Limb (tissue), 2 donors: ENCODE data around the gene CUBN.
"Not testable (repeated sequence)": the region's sequence is repeated elsewhere in the genome, so short reads cannot be mapped to it uniquely, and the experiment has no call there.

Experiments
- DNase-seq, 2 donors: peaks; one replicate each; pipeline ENCODE4 v3.0.0-alpha.2; 2016; ENCODE audit errors: extremely low spot score in 2 of 2

The CUBN gene

DNA sequence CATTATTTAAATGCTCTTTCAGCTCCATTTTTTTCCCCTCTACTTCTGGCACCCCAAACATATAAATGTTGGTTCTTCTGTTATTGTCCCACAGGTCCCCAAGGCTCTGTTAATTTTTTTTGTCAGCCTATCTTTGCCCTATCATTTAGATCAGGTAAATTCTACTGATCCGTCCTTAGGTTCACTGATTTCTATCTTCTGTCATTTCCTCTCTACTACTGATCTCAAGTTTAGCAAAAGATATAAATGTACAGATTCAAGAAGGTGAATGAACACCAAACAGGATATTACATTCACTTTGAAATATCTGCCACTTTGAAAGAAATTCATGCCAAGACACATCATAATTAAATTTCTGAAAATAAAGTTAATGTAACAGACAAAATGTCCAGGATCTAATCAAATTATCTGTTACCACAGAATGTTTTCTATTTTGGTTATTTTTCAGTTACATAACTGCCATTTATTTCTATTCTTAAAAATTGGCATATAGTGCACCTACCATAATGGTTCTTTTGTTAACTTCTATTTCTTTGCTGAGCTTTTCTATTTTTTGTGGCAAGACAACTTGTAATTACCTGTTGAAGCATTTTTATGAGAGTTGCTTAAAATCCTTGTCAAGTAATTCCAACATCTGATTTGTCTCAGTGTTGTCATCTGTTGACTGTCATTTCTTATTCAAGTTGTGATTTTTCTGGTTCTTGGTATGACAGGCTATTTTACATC lies 12.1 kb upstream of the CUBN start:
- DNase-seq: no peak

DNA sequence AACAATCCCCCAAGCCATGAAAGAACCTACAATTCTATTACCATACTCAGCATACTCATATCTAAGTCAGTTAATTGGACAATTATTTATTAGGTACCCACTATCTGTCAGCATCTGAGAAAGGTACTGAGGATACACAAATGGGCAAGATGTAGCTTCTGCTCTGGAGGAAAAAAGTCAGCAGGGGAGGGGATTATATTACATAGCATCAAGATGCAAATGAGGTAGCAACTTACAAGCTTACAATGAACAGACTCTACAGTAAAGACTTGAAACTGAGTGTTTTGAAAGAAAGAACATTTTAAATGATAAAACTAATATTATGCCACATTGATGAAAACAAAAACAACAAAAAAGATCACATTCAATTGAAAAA lies 10.8 kb upstream of the CUBN start:
- DNase-seq: no peak

DNA sequence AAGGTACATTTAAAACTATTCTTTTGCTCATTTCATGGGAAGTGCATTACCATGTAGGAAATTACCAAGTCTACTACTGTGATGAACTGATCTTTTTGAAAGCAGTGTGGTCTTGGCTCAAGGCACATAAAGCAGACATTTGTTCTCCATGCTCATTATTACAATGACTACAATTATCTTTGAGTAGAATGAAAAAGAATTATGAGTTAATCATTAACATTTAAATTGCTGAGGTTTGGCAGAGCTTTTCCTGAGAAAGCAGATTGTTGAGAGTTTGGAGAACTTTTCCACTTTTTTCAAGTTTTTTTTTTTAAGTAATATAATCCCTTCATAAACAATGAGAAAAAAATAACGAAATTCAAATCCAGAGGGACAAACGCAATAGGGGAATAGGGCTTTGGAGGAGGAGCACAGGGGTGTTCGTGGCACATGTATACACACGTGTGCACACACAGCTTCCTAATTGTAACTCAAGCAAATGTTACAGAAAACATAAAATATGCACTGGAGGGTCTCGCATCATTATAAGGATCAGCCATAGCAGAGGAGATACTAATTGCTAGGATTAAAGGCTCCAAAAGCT lies 8.9 kb upstream of the CUBN start:
- no peak for DNase-seq

DNA sequence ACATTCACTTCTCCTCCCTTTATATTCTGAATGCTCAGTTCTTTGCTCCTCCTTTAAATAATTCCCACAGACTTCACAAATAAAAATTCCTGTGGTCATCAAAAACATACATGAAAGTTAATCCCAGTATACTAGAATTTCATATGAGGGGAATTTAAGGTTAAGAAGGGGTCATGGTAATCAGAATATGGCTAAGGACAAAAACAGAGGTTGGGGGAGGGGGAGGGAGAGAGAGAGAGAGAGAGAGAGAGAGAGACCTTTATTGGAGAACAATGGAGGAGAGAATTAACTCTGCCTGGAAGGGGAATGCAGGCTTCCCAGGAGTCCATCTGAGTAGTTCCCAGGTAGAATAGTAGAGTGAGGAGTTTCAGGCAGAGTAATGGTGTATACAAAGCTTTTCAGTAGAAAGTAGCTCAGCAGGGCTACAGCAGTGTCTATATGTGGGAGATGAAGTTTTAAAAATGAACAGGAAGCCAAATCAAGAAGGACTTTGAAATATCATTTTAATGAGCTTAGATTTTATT lies 5.2 kb upstream of the CUBN start:
- no peak for DNase-seq

DNA sequence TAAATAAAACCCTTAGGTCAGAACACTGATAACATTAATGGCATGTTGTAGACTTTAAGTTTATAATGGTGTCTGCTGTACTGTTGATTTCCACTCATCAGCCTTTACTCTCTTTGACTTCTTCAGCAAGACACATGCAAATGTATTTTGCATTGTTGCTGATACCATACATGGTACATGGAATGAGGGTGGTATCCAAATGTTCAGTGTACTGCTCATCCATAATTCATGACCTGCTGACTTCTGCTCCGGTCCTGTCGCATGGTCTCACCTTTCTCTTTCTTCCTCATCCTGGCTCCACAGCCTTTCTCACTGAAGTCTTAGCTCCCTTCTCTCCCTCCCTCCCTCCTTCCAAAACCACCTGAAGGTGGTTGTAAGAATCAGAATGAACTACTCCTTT lies 4.7 kb upstream of the CUBN start:
- DNase-seq: no peak

DNA sequence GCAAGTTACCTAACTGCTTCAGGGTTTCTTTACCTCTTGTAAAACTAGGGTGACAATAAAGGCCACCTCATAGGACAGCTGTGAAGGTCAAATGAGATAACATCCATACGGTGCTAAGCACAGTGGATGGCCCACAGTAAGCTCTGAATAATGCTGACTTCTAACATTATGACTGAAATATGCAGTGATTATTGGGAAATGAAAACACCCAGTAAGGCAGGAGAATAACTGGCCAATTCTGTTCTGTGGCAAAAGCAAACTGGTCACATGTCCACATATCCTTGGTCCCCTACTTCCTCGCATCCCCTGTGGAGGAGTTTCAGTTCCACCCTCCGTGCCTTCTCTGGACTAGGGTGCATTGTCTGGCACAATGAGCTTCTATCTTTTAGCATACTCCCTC lies 1.4 kb downstream of the CUBN start:
- DNase-seq: no peak

DNA sequence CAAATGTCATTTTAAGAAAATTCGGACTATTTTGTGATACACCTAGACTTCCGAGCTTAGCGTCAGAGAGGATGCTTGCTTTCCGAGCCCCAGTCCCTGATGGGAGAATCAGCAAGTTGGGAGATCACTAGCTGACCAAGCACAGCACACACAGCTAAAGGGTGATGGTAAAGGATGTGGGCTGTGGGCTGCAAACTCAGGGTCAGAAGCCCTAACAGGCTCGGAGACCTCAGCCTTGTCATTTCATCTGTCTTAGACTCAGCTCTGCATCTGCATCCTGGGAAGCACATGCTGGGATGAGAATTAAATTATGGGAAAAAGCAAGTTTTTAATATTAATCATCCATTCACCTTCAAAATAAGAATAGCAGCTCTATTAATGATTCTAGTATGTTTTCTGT lies 3.3 kb downstream of the CUBN start:
- no peak for DNase-seq

DNA sequence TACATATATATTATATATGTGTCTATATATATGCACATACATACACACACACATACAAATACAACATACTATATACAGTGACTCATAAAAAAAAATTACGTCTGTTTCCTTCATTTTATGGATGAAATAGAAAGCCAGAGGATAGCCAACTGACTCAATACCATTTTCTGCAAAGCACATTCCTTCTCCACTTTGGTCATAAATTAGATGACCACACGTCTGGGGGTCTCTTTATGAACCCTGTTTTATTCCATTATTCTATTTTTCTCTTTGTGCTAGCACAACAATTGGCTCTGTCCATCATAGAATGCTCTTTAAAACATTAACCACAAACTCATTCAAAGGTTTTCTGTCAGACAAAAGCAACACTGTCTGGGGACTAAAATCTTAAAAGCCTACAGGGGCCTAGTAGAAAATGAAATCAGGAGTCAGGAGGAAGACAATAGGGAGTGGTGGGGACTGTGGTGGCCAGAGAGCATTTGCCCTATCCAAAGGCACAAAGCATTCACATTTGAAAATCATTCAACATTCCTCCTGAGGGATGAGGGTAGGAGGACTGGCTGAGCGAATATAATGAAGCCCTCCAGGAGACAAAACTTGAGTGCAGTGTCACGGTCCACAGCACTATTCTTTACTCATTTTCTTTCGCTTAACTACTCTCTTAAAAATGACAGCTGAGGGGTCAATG lies 4.3 kb downstream of the CUBN start:
- DNase-seq: no peak

DNA sequence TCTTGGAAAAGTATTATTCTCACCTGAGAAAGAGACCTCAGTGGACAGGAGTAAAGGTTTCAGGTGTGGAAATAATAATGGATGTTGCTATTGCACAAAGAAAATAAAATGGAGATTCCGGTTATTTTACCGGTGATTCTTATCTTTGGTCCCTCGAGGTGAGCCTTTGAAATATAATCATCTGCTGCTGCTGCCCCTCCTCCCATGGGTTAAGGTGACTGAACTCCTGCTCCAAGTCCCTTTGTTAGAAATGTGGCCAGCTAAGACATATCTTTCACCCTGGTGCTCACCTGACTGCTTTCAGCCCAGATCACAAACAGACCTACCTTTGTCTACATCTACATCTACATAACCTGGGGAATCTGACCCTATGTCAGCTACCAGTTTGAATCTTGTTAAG lies 5.7 kb downstream of the CUBN start:
- DNase-seq: no peak

DNA sequence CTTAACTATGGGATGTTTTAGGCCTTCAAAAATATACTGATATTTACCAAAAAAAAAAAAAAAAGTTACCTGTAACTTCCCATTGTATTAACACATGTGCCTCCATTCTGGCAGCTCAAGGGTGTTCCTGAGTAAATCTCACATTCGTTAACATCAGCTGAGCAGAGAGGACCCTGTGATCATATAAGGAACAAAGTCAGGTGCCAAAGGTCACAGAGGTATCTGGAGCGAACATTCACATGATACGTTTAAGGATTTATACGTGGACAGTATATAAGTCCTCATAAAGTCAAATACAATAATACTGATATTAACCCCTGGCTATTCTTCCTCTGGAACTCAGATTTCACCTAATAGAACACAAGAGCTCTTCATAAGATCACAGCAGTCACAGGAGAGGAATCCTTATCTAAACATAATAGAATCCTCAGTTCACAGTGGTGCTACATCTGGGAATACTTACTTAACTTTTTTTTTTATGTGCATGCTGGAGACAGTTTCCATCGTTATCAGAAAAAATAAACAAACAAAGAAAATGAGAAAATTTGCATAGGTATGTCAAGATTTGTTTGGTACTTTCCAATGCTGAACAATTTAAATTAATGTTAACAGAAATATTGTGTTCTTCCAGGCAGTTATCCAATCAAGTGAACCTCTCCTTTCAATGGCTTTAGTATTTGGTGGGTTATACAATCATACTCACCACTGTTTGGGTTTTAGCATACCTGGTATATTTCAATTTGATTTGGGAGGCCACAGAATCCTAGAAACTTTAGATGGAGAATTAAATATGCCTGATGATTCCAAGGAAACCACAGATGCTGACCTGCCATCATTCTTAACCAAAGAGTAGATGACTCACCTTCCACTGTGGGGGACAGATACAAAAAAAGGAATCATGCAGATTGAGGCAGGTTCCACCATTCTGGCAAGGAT lies 6.6 kb downstream of the CUBN start:
- DNase-seq: no peak

DNA sequence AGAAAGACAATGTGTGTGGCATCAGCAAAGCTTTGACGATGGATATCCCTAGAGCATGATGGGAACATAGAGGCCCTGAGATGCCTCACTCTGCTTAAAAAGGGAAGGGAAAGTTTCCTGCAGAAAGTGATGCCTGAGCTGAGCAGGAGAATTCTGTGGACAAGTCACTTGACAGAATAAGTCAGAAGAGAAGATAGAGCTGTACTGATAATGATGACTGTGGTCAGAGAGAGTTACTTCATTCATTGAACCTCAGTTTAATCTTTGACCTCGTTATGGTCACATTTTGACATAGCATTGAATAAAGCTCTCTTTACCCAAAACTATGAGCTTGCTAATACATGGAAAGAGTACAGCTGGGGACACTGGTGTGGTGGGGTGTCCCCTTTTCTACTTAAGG lies 7.6 kb downstream of the CUBN start:
- DNase-seq: no peak

DNA sequence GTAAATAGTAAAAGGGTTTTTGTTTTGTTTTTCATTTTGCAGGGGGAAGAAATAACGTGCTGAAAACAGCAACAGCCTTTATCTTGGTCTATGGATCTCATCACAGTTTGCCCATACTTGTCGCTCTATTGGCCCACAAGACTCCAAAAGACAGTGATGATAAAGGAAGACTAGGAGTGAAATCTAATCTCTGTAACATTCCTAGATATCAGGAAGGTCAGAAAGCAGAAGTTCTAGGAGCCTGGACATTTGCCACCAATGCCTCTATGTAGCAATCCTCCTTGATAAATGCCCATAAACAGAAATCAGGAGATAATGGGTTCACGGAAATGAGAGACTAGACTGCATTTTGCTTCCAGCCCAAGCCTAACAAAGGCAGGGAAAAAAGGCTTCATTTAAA lies 8.9 kb downstream of the CUBN start:
- DNase-seq: no peak

DNA sequence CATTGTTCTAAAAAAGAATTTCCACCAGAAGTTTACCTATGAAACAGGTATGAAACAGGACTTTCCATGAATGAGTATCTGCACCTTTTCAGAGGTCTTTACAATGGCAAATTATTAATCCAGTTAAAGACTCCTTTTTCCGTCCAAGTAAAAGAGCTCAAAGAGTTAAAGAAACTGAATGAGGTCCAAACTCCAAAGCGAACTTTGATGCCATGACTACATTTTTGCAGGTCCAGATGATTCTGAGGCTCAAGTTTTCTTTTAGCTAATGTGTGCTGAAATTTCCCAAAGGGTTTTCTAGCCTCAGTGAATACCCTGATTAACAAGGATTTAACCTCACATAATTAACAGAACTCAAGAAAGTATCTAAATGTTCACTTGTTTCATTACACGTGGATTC lies 9.8 kb downstream of the CUBN start:
- no peak for DNase-seq

DNA sequence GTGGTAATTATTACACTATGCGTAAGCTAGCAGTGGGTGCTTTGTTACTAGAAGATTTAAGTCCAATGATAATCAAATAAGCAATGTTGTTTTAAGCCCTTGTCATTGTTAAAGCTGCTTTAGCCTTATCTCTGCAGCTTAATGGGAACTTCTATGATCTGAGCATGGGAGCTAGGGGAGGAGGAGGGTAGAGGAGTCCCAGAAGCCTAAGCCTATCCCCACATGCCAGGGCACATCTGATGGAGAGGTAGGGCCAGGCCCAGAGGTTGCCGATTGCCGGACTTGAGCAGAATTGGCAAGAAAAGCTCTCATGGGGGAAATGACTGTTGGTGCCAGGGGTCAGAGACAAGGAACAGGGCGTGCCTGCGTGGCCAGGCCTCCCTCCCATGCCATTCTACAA lies 13.4 kb downstream of the CUBN start:
- no peak for DNase-seq

DNA sequence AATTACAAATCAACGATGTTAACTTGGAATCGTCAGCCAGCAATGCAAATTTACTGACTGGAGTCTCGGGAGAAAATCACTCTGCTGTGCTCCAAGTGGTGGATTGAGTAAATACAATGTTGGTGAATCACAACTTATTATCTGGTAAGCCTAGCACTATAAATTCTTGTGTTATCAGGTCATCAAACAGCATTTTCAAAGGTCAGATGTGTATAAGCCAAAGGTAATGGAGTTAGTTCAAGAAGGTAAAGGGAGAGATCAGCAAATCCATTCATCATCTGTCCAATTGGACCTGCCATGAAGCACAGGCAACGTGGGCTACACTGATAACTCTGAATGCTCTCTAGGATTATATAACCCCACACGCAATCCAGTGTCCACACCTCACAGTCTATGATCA lies 13.9 kb downstream of the CUBN start:
- no peak for DNase-seq

DNA sequence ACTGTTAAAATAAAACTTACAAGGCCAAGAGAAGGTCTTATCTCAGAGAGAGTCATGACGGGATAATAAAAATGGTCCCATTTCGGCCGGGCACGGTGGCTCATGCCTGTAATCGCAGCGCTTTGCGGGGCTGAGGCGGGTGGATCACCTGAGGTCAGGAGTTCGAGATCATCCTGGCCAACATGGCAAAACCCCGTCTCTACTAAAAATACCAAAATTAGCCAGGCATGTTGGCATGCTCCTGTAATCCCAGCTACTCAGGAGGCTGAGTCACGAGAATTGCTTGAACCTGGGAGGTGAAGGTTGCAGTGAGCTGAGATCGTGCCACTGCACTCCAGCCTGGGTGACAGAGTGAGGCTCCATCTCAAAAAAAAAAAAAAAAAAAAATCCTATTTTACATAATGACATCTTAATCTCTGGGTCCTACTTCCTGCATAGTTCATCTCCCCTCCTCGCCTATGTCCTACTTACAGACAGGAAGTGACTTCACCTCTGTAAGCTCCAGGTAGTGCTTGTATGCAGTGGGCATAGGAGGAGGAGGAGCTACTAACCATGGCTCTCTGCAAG lies 14.7 kb downstream of the CUBN start:
- not testable (repeated sequence) for DNase-seq

DNA sequence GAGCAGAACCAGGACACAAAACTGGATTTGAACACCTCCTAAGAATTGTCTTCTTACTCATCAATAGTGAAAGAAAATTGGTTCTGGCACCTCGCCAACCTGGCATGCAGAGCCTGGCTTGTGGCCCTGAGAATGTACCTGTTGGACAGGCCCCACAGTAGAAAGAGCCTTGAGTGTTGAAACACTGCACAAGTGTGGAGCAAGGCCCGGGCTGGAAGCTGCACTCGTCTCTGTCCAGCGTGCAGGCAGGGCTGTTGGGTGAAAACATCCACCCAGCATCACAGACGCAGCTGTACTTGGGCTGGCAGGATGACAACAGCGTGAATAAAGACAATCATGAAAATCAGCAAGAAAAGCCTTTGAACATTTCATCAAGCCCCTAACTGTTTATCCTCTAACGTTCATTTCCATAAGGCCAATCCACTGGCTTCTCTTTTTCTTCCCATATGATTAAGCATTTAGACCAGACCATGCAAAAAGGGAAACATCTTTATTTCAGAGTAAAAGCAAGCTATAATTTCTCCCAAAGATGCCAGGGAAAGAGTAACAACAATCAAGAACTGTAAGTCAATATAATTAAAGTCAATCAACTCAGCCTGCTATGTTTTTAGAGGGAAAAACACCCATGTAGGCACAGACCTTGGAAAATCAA lies 15.6 kb downstream of the CUBN start:
- no peak for DNase-seq

DNA sequence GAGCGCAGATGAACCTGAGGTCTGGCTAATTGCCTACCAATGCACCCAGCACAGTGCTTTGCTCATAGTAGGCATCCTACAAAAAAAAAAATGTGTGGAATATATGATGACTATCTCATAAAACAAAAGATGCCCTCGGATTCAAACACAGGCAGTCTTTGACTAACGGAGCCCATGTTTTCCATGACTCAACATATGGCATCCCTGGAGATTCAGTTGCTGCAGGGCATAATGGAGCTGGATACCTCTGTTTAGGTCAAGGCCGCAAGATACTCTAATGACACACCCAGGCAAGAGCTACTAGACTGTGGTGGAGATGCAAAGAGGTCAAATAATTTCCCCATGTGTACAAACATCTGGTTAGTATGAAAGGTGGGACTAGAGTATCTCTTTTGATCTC lies 16.3 kb downstream of the CUBN start:
- no peak for DNase-seq

DNA sequence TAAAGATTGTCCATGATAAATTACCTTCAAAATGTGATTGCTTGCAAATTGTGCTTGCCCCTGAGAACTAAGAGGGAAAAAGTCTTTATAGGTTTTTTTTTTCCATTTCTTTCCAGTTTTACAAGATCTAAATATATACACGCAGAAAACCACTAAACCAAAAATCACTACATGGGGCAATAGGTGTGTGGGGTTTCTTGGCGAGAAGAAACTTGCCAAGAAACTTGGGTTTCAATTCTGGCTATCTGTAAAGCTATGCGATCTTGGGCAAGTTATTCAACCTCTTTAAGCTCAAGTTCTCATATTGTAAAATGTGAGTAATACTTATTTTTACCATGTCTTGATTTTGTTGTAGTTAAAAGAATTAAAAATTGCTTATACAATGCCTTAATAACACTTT lies 17.0 kb downstream of the CUBN start:
- no peak for DNase-seq

DNA sequence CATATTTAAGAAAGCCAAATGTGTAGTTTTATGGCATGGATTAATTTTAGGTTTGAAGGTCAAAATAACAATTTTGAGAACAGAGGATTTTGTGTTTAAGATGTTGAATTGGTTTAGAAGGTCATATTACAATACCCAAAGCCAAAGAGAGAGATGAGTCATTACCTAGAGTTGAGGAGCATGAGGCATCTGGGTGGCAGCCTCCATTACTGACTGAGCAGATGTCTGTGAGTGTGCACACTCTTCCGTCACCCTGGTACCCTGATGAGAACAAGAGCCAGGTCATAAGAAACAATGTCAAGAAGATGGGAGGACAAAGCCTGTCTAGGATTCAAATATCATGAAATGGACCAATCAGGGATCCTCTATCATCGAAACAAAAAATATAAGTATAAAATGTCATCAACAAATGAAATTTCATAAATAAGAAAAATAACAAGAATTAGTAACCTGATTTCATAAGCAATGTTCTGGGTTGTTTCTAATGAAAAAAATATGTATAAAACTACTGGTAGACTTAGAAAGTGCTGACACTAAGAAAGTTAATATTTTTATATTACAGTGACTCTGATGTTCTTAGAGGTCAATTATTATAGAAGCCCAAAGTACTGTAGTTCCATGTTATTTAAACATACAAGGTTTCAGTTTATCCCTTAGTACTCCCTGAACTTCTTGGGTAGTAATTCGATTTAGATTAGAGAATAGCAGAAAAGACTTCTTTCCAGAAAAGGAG lies 20.0 kb downstream of the CUBN start:
- no peak for DNase-seq
